Parietal lobe (tissue), 2 donors: ENCODE results near the gene SEZ6L. TPM values are rescaled to one million over a fixed set of nuclear protein-coding genes. Genes with fewer than 3 reads are reported as not detected.

Experiments
- small RNA-seq: library from RNA; depleted of rRNA; stranded (forward); fragments of <200 nt; gene quantifications from one replicate; pipeline ENCODE3, GENCODE V24; 2014; ENCODE audit warnings: low replicate concordance
- total RNA-seq: library from RNA; depleted of rRNA; stranded (reverse); fragments of >200 nt; gene quantifications from one replicate; pipeline ENCODE4 v1.2.3, GENCODE V29; 2014

Gene SEZ6L
- total RNA-seq = 142 TPM

DNA sequence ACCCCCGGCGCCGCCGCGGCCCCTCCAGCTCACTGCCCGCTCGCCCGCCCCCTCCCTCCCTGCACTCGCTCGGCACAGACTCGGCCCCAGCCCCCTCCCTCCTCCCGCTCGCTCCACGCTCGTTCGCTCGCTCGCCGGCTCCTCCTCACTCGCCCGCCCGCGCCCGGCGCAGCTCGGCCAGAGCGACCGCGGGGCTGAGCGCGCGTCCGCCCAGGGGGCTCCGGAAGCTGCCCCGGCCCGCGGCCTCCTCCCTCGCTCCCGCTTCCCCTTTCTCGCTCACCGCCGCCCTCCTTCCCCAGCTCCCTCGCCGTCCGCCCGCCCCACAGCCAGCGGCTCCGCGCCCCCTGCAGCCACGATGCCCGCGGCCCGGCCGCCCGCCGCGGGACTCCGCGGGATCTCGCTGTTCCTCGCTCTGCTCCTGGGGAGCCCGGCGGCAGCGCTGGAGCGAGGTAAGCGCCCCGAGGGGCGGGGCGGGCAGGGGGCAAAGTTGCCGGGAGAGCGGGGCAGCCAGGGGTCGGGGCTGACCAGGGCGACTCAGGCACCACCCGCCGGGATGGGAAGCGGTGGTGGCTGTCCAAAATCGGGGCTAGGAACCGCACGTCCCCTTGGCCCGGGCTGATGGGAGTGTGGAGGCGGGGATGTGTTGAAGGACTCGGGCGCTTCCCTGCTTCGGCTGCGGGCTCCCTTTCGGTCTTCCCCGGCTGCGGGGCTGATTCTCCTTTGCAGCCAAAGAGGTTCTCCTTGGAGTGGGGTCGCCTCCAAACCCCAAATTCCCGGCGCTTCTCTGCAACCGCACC, at the start of gene SEZ6L:
TSS of gene SEZ6L (plus strand) at position 148 of the 797 bp plus-strand sequence. CDS start at position 356, 208 bp downstream.

DNA sequence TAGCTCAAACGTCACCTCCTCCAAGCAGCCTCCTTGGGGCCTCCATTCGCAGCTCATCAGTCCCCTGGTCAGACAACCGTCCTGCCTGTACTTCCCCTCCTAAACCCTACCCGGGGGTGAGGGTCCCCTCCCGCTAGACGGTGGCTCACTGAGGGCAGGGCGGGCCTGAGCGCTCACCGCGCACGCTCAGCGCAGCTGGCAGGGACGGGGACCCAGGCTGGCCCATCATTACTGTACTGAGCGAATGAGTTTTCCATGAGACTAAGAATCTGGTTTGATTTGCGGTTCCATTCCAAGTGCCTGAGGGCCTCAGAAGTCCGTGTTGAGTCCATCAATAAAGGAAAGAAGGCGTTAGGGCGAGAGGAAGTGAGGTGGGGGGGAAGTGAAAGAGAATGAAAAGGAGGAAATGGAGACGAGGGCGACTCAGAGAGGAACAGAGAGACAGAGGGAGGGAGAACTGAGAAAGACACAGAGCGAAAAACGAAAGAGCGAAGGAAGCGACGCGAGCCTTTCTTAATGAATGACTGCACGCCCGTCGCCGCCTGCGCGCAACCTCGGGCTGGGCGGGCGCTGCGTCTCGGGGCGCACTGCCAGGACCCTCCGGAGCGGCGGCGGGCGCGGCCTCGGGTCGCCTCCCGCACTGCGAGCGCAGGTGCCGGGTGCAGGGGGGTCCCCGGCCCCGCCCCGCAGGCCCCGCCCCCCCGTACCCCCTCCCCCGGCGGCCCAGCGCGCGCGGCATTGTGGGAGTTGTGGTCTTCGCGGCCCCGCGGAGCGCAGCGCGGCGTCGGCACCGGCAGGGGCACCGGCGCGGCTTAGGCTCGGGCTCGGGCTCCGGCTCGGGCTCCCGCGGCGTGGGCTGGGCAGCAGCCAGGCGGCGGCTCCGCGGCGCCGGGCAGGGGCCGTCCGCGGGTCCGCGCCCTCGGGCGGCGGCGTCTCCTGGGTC, 259.5 kb downstream of the SEZ6L start, which contains the start of gene ASPHD2:
TSS of gene ASPHD2 (plus strand) at position 746 of the 943 bp plus-strand sequence. CDS start 4,356 bp downstream, outside the sequence.

Small RNAs within 50 kb of the gene (small RNA-seq; reads per million reads assigned to genes)
- not detected for gene RNA5SP495
